Endothelial cell (in vitro differentiated cells): Measurements from ENCODE around the gene MINPP1. TPM values are rescaled to one million over a fixed set of nuclear protein-coding genes. Genes with fewer than 3 reads are reported as not detected.
"Not testable (repeated sequence)": the region's sequence is repeated elsewhere in the genome, so short reads cannot be mapped to it uniquely, and the experiment has no call there.

ENCODE experiments used
- DNase-seq: peaks from one replicate; pipeline ENCODE4 v3.0.0; 2021; ENCODE audit warnings: low spot score
- H3K27ac Mint-ChIP-seq: one replicate; pipeline ENCODE4 v1.8.0; 2021; ENCODE audit warnings: mixed read lengths, inconsistent platforms; ENCODE audit not compliant: unreplicated experiment
- H3K27me3 Mint-ChIP-seq: one replicate; pipeline ENCODE4 v1.8.0; 2021; ENCODE audit warnings: mild to moderate bottlenecking, moderate library complexity, mixed read lengths, inconsistent platforms; ENCODE audit not compliant: unreplicated experiment
- H3K36me3 Mint-ChIP-seq: one replicate; pipeline ENCODE4 v1.8.0; 2021; ENCODE audit warnings: mild to moderate bottlenecking, low read depth, mixed read lengths, inconsistent platforms; ENCODE audit not compliant: unreplicated experiment
- H3K4me1 Mint-ChIP-seq: one replicate; pipeline ENCODE4 v1.8.0; 2021; ENCODE audit warnings: mild to moderate bottlenecking, mixed read lengths, inconsistent platforms; ENCODE audit not compliant: unreplicated experiment
- H3K4me3 Mint-ChIP-seq: one replicate; pipeline ENCODE4 v1.8.0; 2021; ENCODE audit warnings: mild to moderate bottlenecking, mixed read lengths, inconsistent platforms; ENCODE audit not compliant: unreplicated experiment
- H3K9me3 Mint-ChIP-seq: one replicate; pipeline ENCODE4 v1.8.0; 2021; ENCODE audit warnings: mixed read lengths, inconsistent platforms; ENCODE audit not compliant: unreplicated experiment
- CTCF ChIP-seq: fragments of 200-600 bp; sonication (generic); IDR thresholded peaks from one replicate; pipeline ENCODE4 v1.5.0; 2021; ENCODE audit warnings: antibody characterized with exemption; ENCODE audit not compliant: unreplicated experiment
- long read RNA-seq: library from polyadenylated mRNA; unstranded; transcript quantifications from one replicate; pipeline ENCODE4 v2.0.0, GENCODE V29; 2020; ENCODE audit not compliant: unreplicated experiment
- total RNA-seq: library from RNA; stranded (reverse); fragmentation: NEBNext Ultra II Directional; extraction: Animal tissue kit (Norgen Biotek cat#: 25700); gene quantifications from one replicate; pipeline ENCODE4 v1.2.1, GENCODE V29; 2021; ENCODE audit not compliant: unreplicated experiment

MINPP1 gene, protein sequence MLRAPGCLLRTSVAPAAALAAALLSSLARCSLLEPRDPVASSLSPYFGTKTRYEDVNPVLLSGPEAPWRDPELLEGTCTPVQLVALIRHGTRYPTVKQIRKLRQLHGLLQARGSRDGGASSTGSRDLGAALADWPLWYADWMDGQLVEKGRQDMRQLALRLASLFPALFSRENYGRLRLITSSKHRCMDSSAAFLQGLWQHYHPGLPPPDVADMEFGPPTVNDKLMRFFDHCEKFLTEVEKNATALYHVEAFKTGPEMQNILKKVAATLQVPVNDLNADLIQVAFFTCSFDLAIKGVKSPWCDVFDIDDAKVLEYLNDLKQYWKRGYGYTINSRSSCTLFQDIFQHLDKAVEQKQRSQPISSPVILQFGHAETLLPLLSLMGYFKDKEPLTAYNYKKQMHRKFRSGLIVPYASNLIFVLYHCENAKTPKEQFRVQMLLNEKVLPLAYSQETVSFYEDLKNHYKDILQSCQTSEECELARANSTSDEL
- 39.5 TPM for total RNA-seq
- long read RNA-seq, transcript MINPP1-202 (5 exons, 2,415 nt): major isoform, 40 of 46 reads
- long read RNA-seq, partial matches to known transcripts: 3 of 46 reads
- long read RNA-seq, other reads (novel, unspliced or antisense): 1 of 46 reads

DNA sequence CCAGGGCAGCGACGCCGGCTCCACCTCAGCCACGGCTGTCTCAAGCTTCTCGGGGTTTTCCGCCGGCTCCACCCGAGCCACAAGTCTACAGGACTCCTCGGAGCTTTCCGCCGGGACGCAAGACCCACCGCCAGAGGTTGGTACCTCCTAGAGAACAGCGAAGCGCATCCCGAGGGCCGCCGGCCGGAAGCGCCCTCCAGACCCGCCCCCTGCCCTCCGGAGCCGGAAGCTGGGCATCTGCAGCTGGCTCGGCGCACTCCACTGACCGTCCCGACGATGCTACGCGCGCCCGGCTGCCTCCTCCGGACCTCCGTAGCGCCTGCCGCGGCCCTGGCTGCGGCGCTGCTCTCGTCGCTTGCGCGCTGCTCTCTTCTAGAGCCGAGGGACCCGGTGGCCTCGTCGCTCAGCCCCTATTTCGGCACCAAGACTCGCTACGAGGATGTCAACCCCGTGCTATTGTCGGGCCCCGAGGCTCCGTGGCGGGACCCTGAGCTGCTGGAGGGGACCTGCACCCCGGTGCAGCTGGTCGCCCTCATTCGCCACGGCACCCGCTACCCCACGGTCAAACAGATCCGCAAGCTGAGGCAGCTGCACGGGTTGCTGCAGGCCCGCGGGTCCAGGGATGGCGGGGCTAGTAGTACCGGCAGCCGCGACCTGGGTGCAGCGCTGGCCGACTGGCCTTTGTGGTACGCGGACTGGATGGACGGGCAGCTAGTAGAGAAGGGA is at the start of gene MINPP1:
MINPP1 (plus strand) TSS at position 254 of the 726 bp plus-strand sequence; CDS start at position 277, 23 bp downstream.
- Mint-ChIP-seq H3K36me3 (peaks cover 6% of the 10 kb centered on the region), H3K4me1 (peaks cover 22% of the 10 kb centered on the region), H3K27ac (peak within 1 kb of the TSS; percentile 88), H3K4me3 (peak within 1 kb of the TSS; percentile 95), H3K9me3 (no peaks in the 10 kb centered on the region), H3K27me3 (no peaks in the 10 kb centered on the region)
- peak; percentile 82 for DNase-seq
- no peak for TF ChIP-seq CTCF

DNA sequence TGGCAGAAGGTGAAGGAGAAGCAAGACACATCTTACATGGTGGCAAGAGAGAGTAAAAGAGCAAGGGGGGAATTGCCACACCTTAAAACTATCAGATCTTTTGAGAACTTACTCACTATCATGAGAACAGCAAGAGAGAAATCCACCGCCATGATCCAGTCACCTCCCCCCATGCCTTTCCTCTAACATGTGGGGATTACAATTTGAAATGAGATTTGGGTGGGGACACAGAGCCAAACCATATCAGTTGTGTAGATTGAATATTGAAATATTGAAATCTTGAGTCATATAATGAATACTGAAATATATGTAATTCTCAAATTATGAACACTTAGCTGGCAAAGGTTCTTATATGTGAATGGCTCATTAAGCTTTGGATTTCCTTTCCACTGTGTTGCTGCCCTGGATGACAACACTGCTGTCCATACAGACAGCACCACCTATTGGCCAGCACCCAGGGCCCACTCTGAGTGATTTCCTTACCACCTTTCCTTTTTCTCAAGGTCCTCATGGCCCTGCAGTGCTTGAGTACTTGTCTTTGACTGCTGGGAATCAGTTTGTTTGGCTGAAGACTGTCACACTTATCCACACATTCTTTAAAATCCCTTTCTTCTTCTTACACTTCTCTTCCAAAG is 48.0 kb upstream of the MINPP1 start:
- not testable (repeated sequence) for H3K27me3 Mint-ChIP-seq, H3K4me1 Mint-ChIP-seq, DNase-seq, H3K4me3 Mint-ChIP-seq, H3K27ac Mint-ChIP-seq, H3K9me3 Mint-ChIP-seq, H3K36me3 Mint-ChIP-seq

GRCh38 chr10:87461751-87462150 is 42.9 kb upstream of the MINPP1 start:
- not testable (repeated sequence) for H3K27ac Mint-ChIP-seq, H3K27me3 Mint-ChIP-seq, H3K4me3 Mint-ChIP-seq, H3K4me1 Mint-ChIP-seq, H3K36me3 Mint-ChIP-seq, DNase-seq, H3K9me3 Mint-ChIP-seq

DNA sequence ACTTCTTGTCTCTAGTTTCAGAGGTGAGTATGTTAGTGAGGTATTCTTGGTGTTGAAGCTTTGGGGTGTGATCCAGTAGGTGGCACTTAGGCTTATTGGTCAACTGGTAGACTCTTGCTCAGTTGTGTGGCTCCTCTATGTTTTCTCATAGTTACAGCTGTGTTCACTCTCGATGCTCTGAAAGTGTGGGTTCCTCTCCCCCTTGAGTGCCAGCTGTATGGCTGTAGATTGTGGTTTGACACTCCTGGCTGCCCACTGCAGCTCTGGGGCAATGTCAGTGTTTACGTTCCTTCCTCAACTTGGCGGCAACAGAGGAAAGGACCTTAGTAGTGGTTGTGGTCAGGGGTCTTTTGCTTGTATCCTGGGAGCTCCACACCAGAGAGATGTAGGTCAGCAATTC is 37.8 kb upstream of the MINPP1 start:
- H3K9me3 Mint-ChIP-seq, H3K36me3 Mint-ChIP-seq, H3K27ac Mint-ChIP-seq, DNase-seq, H3K4me1 Mint-ChIP-seq, H3K4me3 Mint-ChIP-seq, H3K27me3 Mint-ChIP-seq: not testable (repeated sequence)

DNA sequence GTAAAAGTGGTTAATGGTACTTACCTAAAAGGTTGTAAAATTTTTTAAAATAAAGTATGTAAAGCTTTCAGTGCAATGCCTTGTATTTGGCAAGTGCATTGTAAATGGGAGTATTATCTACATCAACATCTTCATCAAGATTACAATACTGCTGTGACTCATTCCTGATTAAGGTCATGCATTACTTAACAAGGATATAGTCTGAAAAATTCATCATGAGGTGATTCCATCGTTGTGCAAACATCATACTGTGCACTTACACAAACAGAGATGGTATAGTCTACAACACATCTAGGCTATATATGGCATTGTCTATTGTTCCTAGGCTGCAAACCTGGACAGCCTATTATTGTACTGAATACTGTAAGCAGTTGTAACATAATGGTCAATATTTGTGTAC is 16.0 kb upstream of the MINPP1 start:
- not testable (repeated sequence) for H3K4me3 Mint-ChIP-seq, H3K9me3 Mint-ChIP-seq, H3K27me3 Mint-ChIP-seq, H3K4me1 Mint-ChIP-seq, DNase-seq, H3K27ac Mint-ChIP-seq, H3K36me3 Mint-ChIP-seq

- not testable (repeated sequence) for H3K4me1 Mint-ChIP-seq, H3K4me3 Mint-ChIP-seq, H3K36me3 Mint-ChIP-seq, H3K27me3 Mint-ChIP-seq, DNase-seq, H3K27ac Mint-ChIP-seq, H3K9me3 Mint-ChIP-seq
Measured at GRCh38 chr10:87490285-87490684, 14.4 kb upstream of the MINPP1 start.

DNA sequence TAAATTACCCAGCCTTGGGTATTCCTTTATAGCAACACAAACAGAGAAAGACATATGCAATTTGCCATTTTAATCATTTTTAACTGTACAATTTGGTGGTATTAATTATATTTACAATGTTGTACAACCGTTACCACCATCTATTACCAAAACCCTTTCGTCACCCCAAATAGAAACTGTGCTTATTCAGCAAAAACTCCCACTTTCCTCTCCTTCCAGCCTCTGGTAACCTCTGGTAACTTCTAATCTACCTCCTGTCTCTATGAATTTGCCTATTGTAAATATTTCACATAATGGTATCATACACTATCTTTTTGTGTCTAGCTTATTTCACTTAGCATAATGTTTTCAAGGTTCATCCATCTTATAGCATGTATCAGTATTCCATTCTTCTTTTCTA is 12.2 kb upstream of the MINPP1 start:
- not testable (repeated sequence) for H3K36me3 Mint-ChIP-seq, H3K4me3 Mint-ChIP-seq

DNA sequence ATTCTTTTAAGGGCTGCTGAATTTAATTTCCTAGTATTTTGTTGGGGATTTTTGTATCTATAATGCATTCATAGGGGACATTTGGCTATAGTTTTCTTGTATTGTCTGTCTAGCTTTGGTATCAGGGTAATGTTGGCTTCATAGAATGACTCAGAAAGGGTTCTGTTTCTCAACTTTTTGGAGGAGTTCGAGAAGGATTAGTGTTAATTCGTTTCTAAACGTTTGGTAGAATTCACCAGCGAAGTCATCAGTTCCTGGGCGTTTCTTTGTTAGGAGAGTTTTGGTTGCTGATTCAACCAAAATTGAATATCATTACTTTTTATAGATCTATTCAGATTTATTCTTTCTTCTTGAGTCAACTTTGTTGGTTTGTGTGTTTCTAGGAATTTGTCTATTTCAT is 9.2 kb upstream of the MINPP1 start:
- H3K36me3 Mint-ChIP-seq, H3K4me1 Mint-ChIP-seq, H3K4me3 Mint-ChIP-seq, DNase-seq, H3K27ac Mint-ChIP-seq, H3K27me3 Mint-ChIP-seq, H3K9me3 Mint-ChIP-seq: not testable (repeated sequence)

More for the DNA sequence above, 12.2 kb upstream of the MINPP1 start:
- not testable (repeated sequence) for H3K9me3 Mint-ChIP-seq, H3K4me1 Mint-ChIP-seq, DNase-seq, H3K27ac Mint-ChIP-seq, H3K27me3 Mint-ChIP-seq

DNA sequence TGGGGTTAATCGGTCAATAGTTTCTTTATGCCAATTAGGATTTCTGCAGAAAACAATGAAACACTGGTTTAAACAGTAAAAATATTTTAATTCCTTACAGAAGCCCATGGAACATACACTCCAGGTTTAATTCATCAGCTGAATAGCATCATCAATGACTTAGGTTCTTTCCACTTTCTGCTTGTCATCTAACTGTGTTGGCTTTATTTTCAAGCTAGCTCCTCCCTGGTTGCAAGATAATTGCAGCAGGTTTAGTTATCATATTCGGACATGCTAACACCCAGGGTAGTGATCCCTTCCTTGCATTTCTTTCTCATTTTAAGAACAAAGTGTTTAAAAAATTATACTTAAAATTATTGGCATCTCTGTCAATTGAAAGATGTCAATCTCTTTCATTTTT is 7.3 kb upstream of the MINPP1 start:
- H3K9me3 Mint-ChIP-seq, H3K27ac Mint-ChIP-seq, H3K4me3 Mint-ChIP-seq, DNase-seq, H3K36me3 Mint-ChIP-seq, H3K27me3 Mint-ChIP-seq, H3K4me1 Mint-ChIP-seq: not testable (repeated sequence)

- H3K4me1 Mint-ChIP-seq, H3K4me3 Mint-ChIP-seq, H3K9me3 Mint-ChIP-seq, H3K36me3 Mint-ChIP-seq, H3K27me3 Mint-ChIP-seq, DNase-seq, H3K27ac Mint-ChIP-seq: not testable (repeated sequence)
Measured at GRCh38 chr10:87498106-87498789, 6.4 kb upstream of the MINPP1 start.
